Sigmoid colon (tissue), 7 donors: ENCODE measurements around the gene GYPA. TPM values are rescaled to one million over a fixed set of nuclear protein-coding genes. Genes with fewer than 3 reads are reported as not detected.

Source experiments
- DNase-seq: peaks from one replicate; pipeline ENCODE4 v3.0.0-alpha.2; 2019
- H3K27ac ChIP-seq, 4 donors: fragments of 200-600 bp; sonication (generic); one replicate each; pipeline ENCODE4 v1.5.1; 2016 to 2019; ENCODE audit warnings: mild to moderate bottlenecking in 1 of 4
- H3K27me3 ChIP-seq, 3 donors: fragments of 200-600 bp; sonication (generic); one replicate each; pipeline ENCODE4 v1.5.1; 2019; ENCODE audit warnings: mild to moderate bottlenecking in 1 of 3
- H3K36me3 ChIP-seq, 4 donors: fragments of 200-600 bp; sonication (generic); one replicate each; pipeline ENCODE4 v1.5.1; 2016 to 2019
- H3K4me1 ChIP-seq, 4 donors: fragments of 200-600 bp; sonication (generic); one replicate each; pipeline ENCODE4 v1.5.1; 2017 to 2019
- H3K4me3 ChIP-seq, 4 donors: fragments of 200-600 bp; sonication (generic); one replicate each; pipeline ENCODE4 v1.5.1; 2017 to 2019; ENCODE audit warnings: mild to moderate bottlenecking in 2 of 4, moderate library complexity in 1 of 4
- H3K9me3 ChIP-seq, 4 donors: fragments of 200-600 bp in 3 of 4; sonication (generic) in 3 of 4; one replicate each; pipeline versions ENCODE4 v1.5.1 to v1.6.1; 2013 to 2019
- CTCF ChIP-seq, 4 experiments: fragments of 450-650 bp in 3 of 4; fragments of 200-600 bp in 1 of 4; IDR thresholded peaks; one replicate each; pipeline ENCODE4 v1.5.1; 2016 to 2019; ENCODE audit warnings: antibody characterized with exemption in 4 of 4, mild to moderate bottlenecking in 3 of 4, moderate library complexity in 2 of 4
- EP300 ChIP-seq, 4 donors: sonication (generic); formaldehyde crosslinking; IDR thresholded peaks; one replicate each; pipeline ENCODE4 v1.6.1; 2017; ENCODE audit warnings: antibody characterized with exemption in 4 of 4
- POLR2A ChIP-seq, 2 donors: fragments of 450-650 bp; IDR thresholded peaks; one replicate each; pipeline ENCODE4 v1.6.1; 2016; ENCODE audit warnings: antibody characterized with exemption in 2 of 2, mild to moderate bottlenecking in 2 of 2, moderate library complexity in 2 of 2
- POLR2AphosphoS5 ChIP-seq, 4 donors: sonication (generic); formaldehyde crosslinking; IDR thresholded peaks; one replicate each; pipeline ENCODE4 v1.6.1; 2017; ENCODE audit warnings: antibody characterized with exemption in 4 of 4
- WGBS, 2 donors: extraction: QIAGEN DNeasy Blood & Tissue Kit; methylation state at CpG; one replicate each; pipeline ENCODE4 v1.1.7; 2013; 5-methylcytosine and 5-hydroxymethylcytosine counted together
- intact Hi-C: fragments of 100-400 bp; cut with DNase I; formaldehyde crosslinking; loops from one replicate; pipeline ENCODE4 v1.15.1; 2023
- polyA plus RNA-seq, 3 donors: library from polyadenylated mRNA; stranded (reverse); fragments of 200-250 nt; gene quantifications; one replicate each; pipeline ENCODE4 v1.2.3, GENCODE V29; 2013
- total RNA-seq, 4 donors: library from RNA; depleted of rRNA; stranded (reverse); fragments of >200 nt; gene quantifications; one replicate each; pipeline ENCODE4 v1.1.0, GENCODE V29; 2016
- donor health status: healthy with polysubstance abuse.
- donor health status: Bipolar disorder and iron deficiency.
- donor health status: healthy.

Gene GYPA
- total and polyA plus RNA-seq, 7 donors = not detected

GRCh38 chr4:144181391-144181790 is 40.9 kb upstream of the GYPA start:
- intact Hi-C loops = no loop called here
- H3K27me3 ChIP-seq = no peaks in the 10 kb centered on the region
- H3K36me3 ChIP-seq = no peaks in the 10 kb centered on the region
- TF ChIP-seq POLR2AphosphoS5 (IDR thresholded peaks at IDR 0.05) = no peak
- DNase-seq = no peak
- no peak overlapping the region for H3K4me3 ChIP-seq
- WGBS, 2 donors = 60 to 80% methylated on average over 8 of the region's 8 CpGs
- no peak overlapping the region for H3K27ac ChIP-seq
- H3K4me1 ChIP-seq = no peaks in the 10 kb centered on the region
- no peaks in the 10 kb centered on the region for H3K9me3 ChIP-seq

- H3K4me1 ChIP-seq = peaks cover 0 to 4% (median 2%) of the 10 kb centered on the region in 4 donors
- H3K27ac ChIP-seq = no peak overlapping the region
- no peaks in the 10 kb centered on the region for H3K27me3 ChIP-seq
- no peak for DNase-seq
- WGBS, 2 donors = 59 to 80% methylated on average over 1 of the region's 1 CpG
- intact Hi-C loops = loop anchor here (10.0 kb wide), 1 partner anchor 916 kb away; the partner anchor contains the start of genes ABCE1 and ANAPC10
- H3K9me3 ChIP-seq = no peaks in the 10 kb centered on the region
- H3K4me3 ChIP-seq = no peak overlapping the region
- no peaks in the 10 kb centered on the region for H3K36me3 ChIP-seq
- TF ChIP-seq EP300 (IDR thresholded peaks at IDR 0.05) (no peak), POLR2AphosphoS5 (IDR thresholded peaks at IDR 0.05) (no peak), CTCF (IDR thresholded peaks at IDR 0.05) (no peak), POLR2A (IDR thresholded peaks at IDR 0.05) (no peak)
These were observed 38.7 kb upstream of the GYPA start for GRCh38 chr4:144179152-144179739.

GRCh38 chr4:144178414-144178813 is 37.9 kb upstream of the GYPA start:
- TF ChIP-seq POLR2AphosphoS5 (IDR thresholded peaks at IDR 0.05) (no peak), CTCF (IDR thresholded peaks at IDR 0.05) (no peak), POLR2A (IDR thresholded peaks at IDR 0.05) (no peak), EP300 (IDR thresholded peaks at IDR 0.05) (no peak)
- intact Hi-C loops = loop anchor here (10.0 kb wide), 1 partner anchor 916 kb away; the partner anchor contains the start of genes ABCE1 and ANAPC10
- Histone ChIP-seq H3K4me1 (peaks cover 0 to 4% (median 2%) of the 10 kb centered on the region in 4 donors), H3K4me3 (no peak overlapping the region), H3K27me3 (no peaks in the 10 kb centered on the region), H3K27ac (no peak overlapping the region), H3K36me3 (no peaks in the 10 kb centered on the region), H3K9me3 (no peaks in the 10 kb centered on the region)
- WGBS, 2 donors = 57 to 71% methylated on average over 2 of the region's 2 CpGs
- no peak for DNase-seq

GRCh38 chr4:144176476-144176875 is 36.0 kb upstream of the GYPA start:
- DNase-seq = no peak

More at GRCh38 chr4:144176476-144176875, 36.0 kb upstream of the GYPA start:
- intact Hi-C loops = loop anchor here (10.0 kb wide), 1 partner anchor 918 kb away; the partner anchor contains the start of genes ABCE1 and ANAPC10
- TF ChIP-seq POLR2A (IDR thresholded peaks at IDR 0.05) = no peak
- no peak for TF ChIP-seq POLR2AphosphoS5 (IDR thresholded peaks at IDR 0.05)
- no peak for TF ChIP-seq EP300 (IDR thresholded peaks at IDR 0.05)
- no peak for TF ChIP-seq CTCF (IDR thresholded peaks at IDR 0.05)
- Histone ChIP-seq H3K4me3 (no peak overlapping the region), H3K4me1 (peaks cover 0 to 4% (median 2%) of the 10 kb centered on the region in 4 donors), H3K27ac (no peak overlapping the region), H3K36me3 (no peaks in the 10 kb centered on the region), H3K9me3 (no peaks in the 10 kb centered on the region), H3K27me3 (no peaks in the 10 kb centered on the region)
- WGBS, 2 donors = 79 to 87% methylated on average over 1 of the region's 1 CpG
